ENCODE data around the gene TBC1D10B. TPM values are rescaled to one million over a fixed set of nuclear protein-coding genes. Genes with fewer than 3 reads are reported as not detected.

Gene TBC1D10B
- total RNA-seq = 68.9 and 73.6 TPM in 2 replicates

- intact Hi-C loops (cut with micrococcal nuclease) = loop anchor here (1.0 to 10.0 kb wide), 11 partner anchors 8 to 553 kb away; partner anchors contain the start of genes CD2BP2, FBRS, FBXL19 and HIRIP3
- H3K27ac Mint-ChIP-seq = peak within 1 kb of the TSS; percentile 89
- H3K9me3 Mint-ChIP-seq = no peaks in the 10 kb centered on the region
Measured at GRCh38 chr16:30370456-30371247, at the start of gene TBC1D10B. Gene TBC1D10B, minus strand, starts transcription at chr16:30370494. Its CDS starts 311 bp downstream, at chr16:30370183.

GRCh38 chr16:30418350-30419181 lies 48.3 kb upstream of the TBC1D10B start:
- peak overlapping the region; percentile 70 for H3K4me3 Mint-ChIP-seq
- peak overlapping the region; percentile 65 for H3K27ac Mint-ChIP-seq
- no peak for DNase-seq (ENCODE audit: low spot score)
- intact Hi-C loops (cut with micrococcal nuclease) = no loop called here
- H3K9me3 Mint-ChIP-seq = no peaks in the 10 kb centered on the region
- H3K36me3 Mint-ChIP-seq (ENCODE audit: low read depth) = peaks cover 37% of the 10 kb centered on the region
- no peaks in the 10 kb centered on the region for H3K27me3 Mint-ChIP-seq (ENCODE audit: insufficient read depth)
- peaks cover 36% of the 10 kb centered on the region for H3K4me1 Mint-ChIP-seq (ENCODE audit: low read depth)

More at GRCh38 chr16:30370456-30371247, at the start of gene TBC1D10B:
- H3K36me3 Mint-ChIP-seq (ENCODE audit: low read depth) = peaks cover 14% of the 10 kb centered on the region
- peaks cover 41% of the 10 kb centered on the region for H3K4me1 Mint-ChIP-seq (ENCODE audit: low read depth)
- peak; percentile 99 for DNase-seq (ENCODE audit: low spot score)
- H3K4me3 Mint-ChIP-seq = peak within 1 kb of the TSS; percentile 94
- no peaks in the 10 kb centered on the region for H3K27me3 Mint-ChIP-seq (ENCODE audit: insufficient read depth)

- no peak overlapping the region for H3K27ac Mint-ChIP-seq
- peak overlapping the region; percentile 70 for H3K4me3 Mint-ChIP-seq
- intact Hi-C loops (cut with micrococcal nuclease) = loop anchor here (1.0 kb wide), 1 partner anchor 8 kb away; no protein-coding TSS in a partner anchor
- H3K36me3 Mint-ChIP-seq (ENCODE audit: low read depth) = peaks cover 37% of the 10 kb centered on the region
- no peaks in the 10 kb centered on the region for H3K9me3 Mint-ChIP-seq
- H3K27me3 Mint-ChIP-seq (ENCODE audit: insufficient read depth) = no peaks in the 10 kb centered on the region
- H3K4me1 Mint-ChIP-seq (ENCODE audit: low read depth) = peaks cover 36% of the 10 kb centered on the region
- peak; percentile 86 for DNase-seq (ENCODE audit: low spot score)
Measured at GRCh38 chr16:30417529-30418349, 47.4 kb upstream of the TBC1D10B start.

GRCh38 chr16:30416624-30417528 lies 46.6 kb upstream of the TBC1D10B start:
- Mint-ChIP-seq H3K27me3 (ENCODE audit: insufficient read depth) (no peaks in the 10 kb centered on the region), H3K4me1 (ENCODE audit: low read depth) (peaks cover 41% of the 10 kb centered on the region), H3K9me3 (no peaks in the 10 kb centered on the region), H3K4me3 (peak overlapping the region; percentile 55), H3K36me3 (ENCODE audit: low read depth) (peaks cover 42% of the 10 kb centered on the region), H3K27ac (peak overlapping the region; percentile 72)
- DNase-seq (ENCODE audit: low spot score) = no peak
- intact Hi-C loops (cut with micrococcal nuclease) = loop anchor here (1.0 kb wide), 1 partner anchor 8 kb away; no protein-coding TSS in a partner anchor

GRCh38 chr16:30416047-30416603 lies 45.8 kb upstream of the TBC1D10B start:
- H3K9me3 Mint-ChIP-seq = no peaks in the 10 kb centered on the region
- no peak overlapping the region for H3K4me3 Mint-ChIP-seq
- peaks cover 40% of the 10 kb centered on the region for H3K36me3 Mint-ChIP-seq (ENCODE audit: low read depth)
- H3K4me1 Mint-ChIP-seq (ENCODE audit: low read depth) = peaks cover 42% of the 10 kb centered on the region
- no peak for DNase-seq (ENCODE audit: low spot score)
- H3K27ac Mint-ChIP-seq = peak overlapping the region; percentile 18
- intact Hi-C loops (cut with micrococcal nuclease) = no loop called here
- no peaks in the 10 kb centered on the region for H3K27me3 Mint-ChIP-seq (ENCODE audit: insufficient read depth)

GRCh38 chr16:30414159-30414558 lies 43.9 kb upstream of the TBC1D10B start:
- no peak for DNase-seq (ENCODE audit: low spot score)
- Mint-ChIP-seq H3K27me3 (ENCODE audit: insufficient read depth) (no peaks in the 10 kb centered on the region), H3K4me1 (ENCODE audit: low read depth) (peaks cover 39% of the 10 kb centered on the region), H3K9me3 (no peaks in the 10 kb centered on the region), H3K4me3 (no peak overlapping the region), H3K27ac (no peak overlapping the region), H3K36me3 (ENCODE audit: low read depth) (peaks cover 33% of the 10 kb centered on the region)
- intact Hi-C loops (cut with micrococcal nuclease) = no loop called here

- intact Hi-C loops (cut with micrococcal nuclease) = no loop called here
- H3K27ac Mint-ChIP-seq = no peak overlapping the region
Measured at GRCh38 chr16:30413112-30413806, 43.0 kb upstream of the TBC1D10B start.

GRCh38 chr16:30409125-30410060 lies 39.1 kb upstream of the TBC1D10B start:
- Mint-ChIP-seq H3K36me3 (ENCODE audit: low read depth) (peaks cover 18% of the 10 kb centered on the region), H3K4me1 (ENCODE audit: low read depth) (peaks cover 27% of the 10 kb centered on the region), H3K9me3 (no peaks in the 10 kb centered on the region), H3K4me3 (peak overlapping the region; percentile 73), H3K27me3 (ENCODE audit: insufficient read depth) (no peaks in the 10 kb centered on the region), H3K27ac (peak overlapping the region; percentile 35)
- intact Hi-C loops (cut with micrococcal nuclease) = loop anchor here (1.0 to 5.0 kb wide), 4 partner anchors 8 to 317 kb away; partner anchors contain the start of genes MAPK3, TBX6 and ZNF689
- DNase-seq (ENCODE audit: low spot score) = peak; percentile 86

More at GRCh38 chr16:30413112-30413806, 43.0 kb upstream of the TBC1D10B start:
- Mint-ChIP-seq H3K4me1 (ENCODE audit: low read depth) (peaks cover 41% of the 10 kb centered on the region), H3K27me3 (ENCODE audit: insufficient read depth) (no peaks in the 10 kb centered on the region), H3K4me3 (no peak overlapping the region), H3K9me3 (no peaks in the 10 kb centered on the region), H3K36me3 (ENCODE audit: low read depth) (peaks cover 33% of the 10 kb centered on the region)
- DNase-seq (ENCODE audit: low spot score) = no peak

GRCh38 chr16:30407804-30408534 lies 37.7 kb upstream of the TBC1D10B start:
- Mint-ChIP-seq H3K36me3 (ENCODE audit: low read depth) (peaks cover 10% of the 10 kb centered on the region), H3K27me3 (ENCODE audit: insufficient read depth) (peaks cover 4% of the 10 kb centered on the region), H3K4me3 (peak overlapping the region; percentile 84), H3K4me1 (ENCODE audit: low read depth) (peaks cover 27% of the 10 kb centered on the region), H3K27ac (peak overlapping the region; percentile 76), H3K9me3 (no peaks in the 10 kb centered on the region)
- intact Hi-C loops (cut with micrococcal nuclease) = loop anchor here (1.0 to 5.0 kb wide), 7 partner anchors 13 to 316 kb away; partner anchors contain the start of genes CD2BP2, MAPK3, TBC1D10B and TBX6
- DNase-seq (ENCODE audit: low spot score) = no peak
